Fibroblast of lung (primary cell): Measurements from ENCODE around the gene LTN1.

Experiments
- CTCF ChIP-seq, 2 donors: IDR thresholded peaks in 1 of 2; conservative IDR thresholded peaks in 1 of 2; 1 replicate in 1 of 2; 2 replicates in 1 of 2; pipeline ENCODE4 v1.5.1; 2011 to 2012; ENCODE audit warnings: low read length in 2 of 2, control low read depth in 1 of 2, inconsistent platforms in 1 of 2, low read depth in 1 of 2, mild to moderate bottlenecking in 1 of 2
- EZH2 ChIP-seq: IDR thresholded peaks from 2 replicates; pipeline ENCODE4 v1.5.1; 2012; ENCODE audit warnings: low read length, control low read depth, mild to moderate bottlenecking; ENCODE audit errors: missing control alignments

GRCh38 chr21:29002442-29003144 is 9.9 kb upstream of the LTN1 start:
- no peak for TF ChIP-seq CTCF (conservative IDR thresholded peaks at IDR 0.05 in 1 of 2, IDR thresholded peaks at IDR 0.05 in 1 of 2; ENCODE audit: low read depth in 1 of 2, low read length in 2 of 2)
- no peak for TF ChIP-seq EZH2
